HG02610 (cell line): ENCODE results near the gene DNM3.
A peak's percentile ranks its signal among the peaks of the same experiment; 100 is the strongest.

Experiments used
- ATAC-seq: cut with Tn5 transposase; IDR thresholded peaks from one replicate; pipeline ENCODE4 v1.9.1; 2021; ENCODE audit warnings: mild to moderate bottlenecking, moderate library complexity; ENCODE audit not compliant: unreplicated experiment

The DNM3 gene

GRCh38 chr1:172086137-172086536 lies 244.8 kb downstream of the DNM3 start:
- ATAC-seq: no peak

GRCh38 chr1:172088256-172088655 lies 247.0 kb downstream of the DNM3 start:
- ATAC-seq: no peak

- peak; percentile 58 for ATAC-seq
These were observed 248.6 kb downstream of the DNM3 start for GRCh38 chr1:172089768-172090510.

- no peak for ATAC-seq
These were observed 249.2 kb downstream of the DNM3 start for GRCh38 chr1:172090511-172090817.

- ATAC-seq: no peak
These were observed 254.5 kb downstream of the DNM3 start for GRCh38 chr1:172095846-172096245.

- no peak for ATAC-seq
These were observed 263.9 kb downstream of the DNM3 start for GRCh38 chr1:172105230-172105629.

- ATAC-seq: no peak
These were observed 266.1 kb downstream of the DNM3 start for GRCh38 chr1:172107316-172107975.

- ATAC-seq: no peak
These were observed 267.0 kb downstream of the DNM3 start for GRCh38 chr1:172108161-172108893.

- ATAC-seq: no peak
These were observed 268.1 kb downstream of the DNM3 start for GRCh38 chr1:172109359-172109758.

- ATAC-seq: no peak
These were observed 271.3 kb downstream of the DNM3 start for GRCh38 chr1:172112576-172112975.

GRCh38 chr1:172117800-172118199 lies 276.5 kb downstream of the DNM3 start:
- peak; percentile 84 for ATAC-seq

- no peak for ATAC-seq
These were observed 277.3 kb downstream of the DNM3 start for GRCh38 chr1:172118618-172119017.

GRCh38 chr1:172119184-172119583 lies 277.9 kb downstream of the DNM3 start:
- ATAC-seq: no peak

GRCh38 chr1:172120381-172120780 lies 279.1 kb downstream of the DNM3 start:
- ATAC-seq: no peak

- no peak for ATAC-seq
These were observed 279.9 kb downstream of the DNM3 start for GRCh38 chr1:172121081-172121717.

- ATAC-seq: no peak
These were observed 281.1 kb downstream of the DNM3 start for GRCh38 chr1:172122381-172122780.

GRCh38 chr1:172125250-172125649 lies 284.0 kb downstream of the DNM3 start:
- ATAC-seq: no peak

GRCh38 chr1:172125812-172126430 lies 284.6 kb downstream of the DNM3 start:
- no peak for ATAC-seq

- no peak for ATAC-seq
These were observed 291.5 kb downstream of the DNM3 start for GRCh38 chr1:172132836-172133235.

GRCh38 chr1:172134087-172134731 lies 292.9 kb downstream of the DNM3 start:
- ATAC-seq: peak; percentile 77
